BLaER1 (cell line): ENCODE measurements around the gene SLC8A2.

ENCODE experiments used
- H3K27ac ChIP-seq: shearing (Covaris generic); formaldehyde crosslinking; 2 replicates; pipeline ENCODE4 v1.8.1; 2022
- H3K27me3 ChIP-seq: shearing (Covaris generic); formaldehyde crosslinking; 2 replicates; pipeline ENCODE4 v1.8.1; 2022
- H3K36me3 ChIP-seq: shearing (Covaris generic); formaldehyde crosslinking; 2 replicates; pipeline ENCODE4 v1.8.1; 2022
- H3K4me1 ChIP-seq: shearing (Covaris generic); formaldehyde crosslinking; 2 replicates; pipeline ENCODE4 v1.8.1; 2022
- H3K4me2 ChIP-seq: shearing (Covaris generic); formaldehyde crosslinking; 2 replicates; pipeline ENCODE4 v1.8.1; 2022
- H3K4me3 ChIP-seq: shearing (Covaris generic); formaldehyde crosslinking; 2 replicates; pipeline ENCODE4 v1.8.1; 2022
- H3K9ac ChIP-seq: shearing (Covaris generic); formaldehyde crosslinking; 2 replicates; pipeline ENCODE4 v1.8.1; 2022
- H3K9me3 ChIP-seq: shearing (Covaris generic); formaldehyde crosslinking; 2 replicates; pipeline ENCODE4 v1.8.1; 2022
- H4K20me1 ChIP-seq: shearing (Covaris generic); formaldehyde crosslinking; 2 replicates; pipeline ENCODE4 v1.8.1; 2022
- Cebpa-rat ChIP-seq: shearing (Covaris generic); IDR thresholded peaks from 2 replicates; pipeline ENCODE4 v1.8.1; 2022

The SLC8A2 gene

DNA sequence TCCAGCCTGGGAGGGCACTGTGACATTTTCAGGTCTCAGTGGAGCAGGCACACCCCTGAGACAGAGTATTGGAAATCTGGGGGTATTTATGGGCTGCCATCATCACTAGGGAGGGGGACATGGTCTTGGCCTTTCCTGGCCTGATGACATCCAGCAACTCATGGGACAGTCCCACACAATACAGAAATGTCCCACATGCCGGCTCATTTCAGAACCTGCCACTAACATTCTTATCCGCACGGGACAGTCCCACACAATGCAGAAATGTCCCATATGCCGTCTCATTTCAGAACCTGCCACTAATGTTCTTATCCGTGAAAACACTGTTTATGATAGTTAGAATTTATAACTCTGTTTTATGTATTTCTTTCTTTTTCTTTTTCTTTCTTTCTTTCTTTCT is 9.8 kb downstream of the SLC8A2 start:
- no peaks in the 10 kb centered on the region for H4K20me1 ChIP-seq
- peaks cover 36% of the 10 kb centered on the region for H3K27me3 ChIP-seq
- H3K4me2 ChIP-seq, result no peak overlapping the region

DNA sequence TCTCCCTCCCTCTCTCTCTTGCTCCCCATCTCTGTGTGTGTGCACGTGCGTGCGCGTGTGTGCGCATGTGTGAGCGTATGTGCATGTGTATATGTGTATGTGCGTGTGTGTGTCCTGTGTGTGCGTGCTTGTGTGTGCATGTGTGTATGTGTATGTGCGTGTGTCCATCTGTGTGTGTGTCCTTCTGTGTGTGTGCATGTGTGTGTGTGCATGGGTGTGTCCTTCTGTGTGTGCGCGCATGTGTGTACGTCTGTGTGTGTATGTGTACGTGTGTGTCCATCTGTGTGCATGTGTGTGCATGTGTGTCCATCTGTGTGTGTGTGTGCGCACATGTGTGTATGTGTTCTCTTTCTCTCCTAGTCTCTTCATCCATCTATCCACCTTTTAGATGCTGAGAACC is 12.2 kb downstream of the SLC8A2 start:
- no peaks in the 10 kb centered on the region for H4K20me1 ChIP-seq
- H3K4me3 ChIP-seq, result no peak overlapping the region
- H3K9ac ChIP-seq, result no peak overlapping the region
- H3K4me2 ChIP-seq, result no peak overlapping the region
- no peak for TF ChIP-seq Cebpa-rat
- H3K27me3 ChIP-seq, result peaks cover 56% of the 10 kb centered on the region
- H3K36me3 ChIP-seq, result no peaks in the 10 kb centered on the region
- H3K27ac ChIP-seq, result no peak overlapping the region
- H3K4me1 ChIP-seq, result no peaks in the 10 kb centered on the region
- peaks cover 19% of the 10 kb centered on the region for H3K9me3 ChIP-seq

More for the DNA sequence above, 9.8 kb downstream of the SLC8A2 start:
- Histone ChIP-seq H3K9me3 (peaks cover 5% of the 10 kb centered on the region), H3K36me3 (no peaks in the 10 kb centered on the region), H3K9ac (no peak overlapping the region; the same call in 1 of the 2 replicates), H3K27ac (no peak overlapping the region), H3K4me3 (no peak overlapping the region), H3K4me1 (no peaks in the 10 kb centered on the region)
- TF ChIP-seq Cebpa-rat, result no peak

DNA sequence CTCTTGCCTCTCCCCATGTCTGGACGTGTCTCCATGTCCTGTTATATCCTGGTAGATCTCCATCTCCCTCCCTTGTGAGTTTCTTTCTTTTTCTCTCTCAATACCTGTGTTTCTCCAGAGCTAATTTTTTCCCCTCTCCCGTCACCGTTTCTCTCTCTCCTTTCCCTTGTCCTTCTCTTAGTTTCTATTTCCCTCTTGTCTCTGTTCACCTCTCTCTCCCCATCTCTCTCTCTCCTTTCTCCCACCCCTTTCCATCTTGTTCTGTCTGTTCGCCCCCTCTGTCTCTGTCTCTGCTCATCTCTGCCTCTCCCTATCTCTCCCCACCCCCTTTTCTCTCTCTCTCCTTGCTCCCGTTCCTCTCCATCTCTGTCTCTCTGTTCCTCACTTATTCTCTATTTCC is 13.0 kb downstream of the SLC8A2 start:
- no peak for TF ChIP-seq Cebpa-rat
- Histone ChIP-seq H3K9me3 (peaks cover 19% of the 10 kb centered on the region), H3K27me3 (peaks cover 61% of the 10 kb centered on the region)

DNA sequence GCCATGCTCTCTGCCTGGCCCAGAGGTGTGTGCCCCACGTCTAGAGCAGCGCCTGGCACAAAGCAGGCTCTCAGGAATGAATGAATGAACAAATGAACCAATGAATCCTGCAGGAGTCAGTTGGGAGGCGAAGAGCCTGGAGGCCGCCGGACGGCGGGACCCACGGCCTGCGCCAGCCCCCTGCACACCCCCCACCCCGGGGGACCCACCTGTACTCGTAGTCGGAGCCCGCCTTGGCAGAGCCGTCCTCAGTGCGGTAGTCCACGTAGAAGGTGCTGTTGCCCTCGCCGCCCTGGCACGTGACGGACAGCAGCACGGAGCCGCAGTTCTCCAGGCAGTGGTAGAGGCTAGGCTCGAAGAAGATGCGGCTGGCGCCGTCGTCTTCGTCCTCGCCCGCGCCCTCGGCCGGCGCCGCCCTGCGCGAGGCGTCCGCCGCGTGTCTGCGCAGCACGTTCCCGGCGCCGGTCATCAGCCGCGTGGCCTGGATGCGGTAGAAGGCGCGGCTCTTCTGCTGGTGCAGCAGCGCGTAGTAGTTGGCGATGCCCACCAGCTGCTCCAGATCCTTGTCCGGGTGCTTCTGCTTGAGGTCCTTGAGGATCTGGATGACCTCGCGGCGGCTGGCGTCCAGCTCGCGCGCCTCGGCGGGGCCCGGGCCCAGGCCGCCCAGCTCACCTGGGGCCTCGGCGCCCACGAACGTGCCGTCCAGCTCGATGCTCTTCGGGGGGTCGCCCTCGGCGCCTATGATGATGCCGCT is 14.8 kb downstream of the SLC8A2 start:
- Histone ChIP-seq H3K9ac (no peak overlapping the region), H3K27ac (no peak overlapping the region), H3K4me3 (no peak overlapping the region), H3K9me3 (peaks cover 19% of the 10 kb centered on the region), H3K4me1 (no peaks in the 10 kb centered on the region), H3K36me3 (no peaks in the 10 kb centered on the region), H3K27me3 (peaks cover 61% of the 10 kb centered on the region), H4K20me1 (no peaks in the 10 kb centered on the region; the same call in 1 of the 2 replicates), H3K4me2 (no peak overlapping the region)
- TF ChIP-seq Cebpa-rat, result no peak

More for the DNA sequence above, 13.0 kb downstream of the SLC8A2 start:
- Histone ChIP-seq H3K4me3 (no peak overlapping the region), H3K4me2 (no peak overlapping the region), H3K4me1 (no peaks in the 10 kb centered on the region), H3K27ac (no peak overlapping the region), H3K9ac (no peak overlapping the region), H4K20me1 (no peaks in the 10 kb centered on the region), H3K36me3 (no peaks in the 10 kb centered on the region)

DNA sequence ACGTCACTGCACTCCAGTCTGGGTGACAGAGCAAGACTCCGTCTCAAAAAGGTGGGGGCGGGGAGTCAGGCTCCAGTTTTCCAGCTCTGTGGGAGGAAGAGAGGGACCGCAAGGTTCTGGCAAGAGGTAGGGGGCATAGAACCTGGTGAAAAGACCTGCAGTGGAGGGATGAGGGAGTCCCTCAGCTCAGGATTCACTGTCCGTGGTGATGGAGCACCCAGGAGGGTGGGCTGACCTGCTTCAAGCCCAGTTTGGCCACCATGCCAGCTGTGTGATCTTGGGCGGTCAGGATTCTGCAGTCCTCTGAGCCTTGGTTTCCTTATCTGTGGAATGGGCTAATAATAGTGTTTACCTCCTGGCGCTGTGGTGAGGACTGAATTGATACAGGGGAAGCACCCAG is 21.2 kb downstream of the SLC8A2 start:
- Histone ChIP-seq H3K9me3 (peaks cover under 1% of the 10 kb centered on the region; the same call in 1 of the 2 replicates), H3K9ac (no peak overlapping the region), H3K4me1 (peaks cover 9% of the 10 kb centered on the region; the same call in 1 of the 2 replicates), H3K4me3 (no peak overlapping the region), H3K4me2 (no peak overlapping the region), H4K20me1 (peaks cover 20% of the 10 kb centered on the region; the same call in 1 of the 2 replicates), H3K36me3 (no peaks in the 10 kb centered on the region), H3K27ac (no peak overlapping the region), H3K27me3 (peaks cover 59% of the 10 kb centered on the region)
- no peak for TF ChIP-seq Cebpa-rat

DNA sequence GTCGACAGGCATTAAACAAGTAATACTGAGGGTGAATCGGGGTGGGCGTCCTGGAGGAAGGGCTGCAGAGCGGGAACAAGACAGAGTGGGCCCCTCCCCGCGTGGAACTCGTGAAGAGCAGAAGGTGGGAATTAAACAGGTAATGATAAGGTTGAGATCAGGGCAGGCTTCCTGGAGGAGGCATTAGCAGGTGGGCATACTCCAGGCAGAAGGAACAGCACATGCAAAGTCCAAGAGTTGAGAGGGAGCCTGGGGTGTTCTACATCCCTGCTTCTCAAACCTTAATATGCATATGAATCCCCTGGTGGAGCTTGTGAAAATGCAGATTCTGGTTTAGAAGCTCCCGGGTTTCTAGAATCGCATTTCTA is 23.3 kb downstream of the SLC8A2 start:
- no peak for TF ChIP-seq Cebpa-rat
- H3K9me3 ChIP-seq, result no peaks in the 10 kb centered on the region
- H3K27me3 ChIP-seq, result peaks cover 65% of the 10 kb centered on the region
- H3K36me3 ChIP-seq, result no peaks in the 10 kb centered on the region
- no peak overlapping the region for H3K9ac ChIP-seq
- no peak overlapping the region for H3K27ac ChIP-seq
- H3K4me3 ChIP-seq, result no peak overlapping the region
- H3K4me2 ChIP-seq, result no peak overlapping the region
- peaks cover 14% of the 10 kb centered on the region; the same call in 1 of the 2 replicates for H3K4me1 ChIP-seq
- peaks cover 29% of the 10 kb centered on the region; the same call in 1 of the 2 replicates for H4K20me1 ChIP-seq

DNA sequence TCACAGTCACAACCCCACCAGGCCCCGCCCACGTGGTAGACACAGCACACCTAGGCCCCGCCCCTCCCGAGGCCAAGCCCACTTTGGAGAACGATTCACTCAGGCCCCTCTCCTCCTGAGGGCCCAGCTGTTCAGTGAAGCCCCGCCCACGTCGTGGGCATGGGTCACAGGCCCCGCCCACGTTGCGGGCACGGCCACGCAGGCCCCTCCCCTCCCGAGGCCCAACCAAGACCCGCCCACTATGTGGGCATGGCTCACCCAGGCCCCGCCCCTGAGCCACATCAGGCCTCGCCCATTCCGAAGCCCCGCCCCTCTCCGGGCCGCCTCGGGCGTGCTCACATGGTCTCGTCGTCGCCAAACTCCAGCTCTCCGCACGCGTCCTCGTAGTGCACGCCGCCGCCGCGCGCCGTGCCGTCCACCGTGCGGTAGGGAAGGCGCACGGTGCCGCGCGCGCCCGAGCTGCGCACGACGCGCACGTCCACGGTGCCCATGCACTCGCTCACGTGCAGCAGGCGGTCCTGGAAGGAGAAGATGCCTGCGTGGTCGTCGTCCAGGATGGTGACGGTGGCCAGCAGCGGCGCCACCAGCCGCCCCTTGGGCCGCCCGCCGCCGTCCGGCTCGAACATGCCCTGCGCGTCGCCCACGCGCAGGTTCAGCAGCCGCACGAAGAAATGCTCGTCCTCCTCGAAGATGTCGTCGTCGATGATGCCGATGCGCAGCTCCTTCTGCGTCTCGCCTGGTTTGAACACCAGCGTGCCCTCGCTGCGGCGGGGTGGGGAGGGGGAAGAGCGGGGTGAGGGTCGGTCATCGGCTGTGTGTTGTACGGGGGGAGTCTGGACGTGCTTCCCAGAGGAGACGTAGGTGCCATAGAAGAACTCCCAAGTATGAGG is 24.0 kb downstream of the SLC8A2 start:
- no peak for TF ChIP-seq Cebpa-rat
- H3K27ac ChIP-seq, result no peak overlapping the region
- peaks cover 35% of the 10 kb centered on the region; the same call in 1 of the 2 replicates for H4K20me1 ChIP-seq
- H3K4me2 ChIP-seq, result no peak overlapping the region
- H3K4me1 ChIP-seq, result peaks cover 14% of the 10 kb centered on the region; the same call in 1 of the 2 replicates
- no peaks in the 10 kb centered on the region for H3K36me3 ChIP-seq
- H3K4me3 ChIP-seq, result no peak overlapping the region
- H3K9ac ChIP-seq, result no peak overlapping the region
- H3K27me3 ChIP-seq, result peaks cover 72% of the 10 kb centered on the region
- H3K9me3 ChIP-seq, result no peaks in the 10 kb centered on the region

DNA sequence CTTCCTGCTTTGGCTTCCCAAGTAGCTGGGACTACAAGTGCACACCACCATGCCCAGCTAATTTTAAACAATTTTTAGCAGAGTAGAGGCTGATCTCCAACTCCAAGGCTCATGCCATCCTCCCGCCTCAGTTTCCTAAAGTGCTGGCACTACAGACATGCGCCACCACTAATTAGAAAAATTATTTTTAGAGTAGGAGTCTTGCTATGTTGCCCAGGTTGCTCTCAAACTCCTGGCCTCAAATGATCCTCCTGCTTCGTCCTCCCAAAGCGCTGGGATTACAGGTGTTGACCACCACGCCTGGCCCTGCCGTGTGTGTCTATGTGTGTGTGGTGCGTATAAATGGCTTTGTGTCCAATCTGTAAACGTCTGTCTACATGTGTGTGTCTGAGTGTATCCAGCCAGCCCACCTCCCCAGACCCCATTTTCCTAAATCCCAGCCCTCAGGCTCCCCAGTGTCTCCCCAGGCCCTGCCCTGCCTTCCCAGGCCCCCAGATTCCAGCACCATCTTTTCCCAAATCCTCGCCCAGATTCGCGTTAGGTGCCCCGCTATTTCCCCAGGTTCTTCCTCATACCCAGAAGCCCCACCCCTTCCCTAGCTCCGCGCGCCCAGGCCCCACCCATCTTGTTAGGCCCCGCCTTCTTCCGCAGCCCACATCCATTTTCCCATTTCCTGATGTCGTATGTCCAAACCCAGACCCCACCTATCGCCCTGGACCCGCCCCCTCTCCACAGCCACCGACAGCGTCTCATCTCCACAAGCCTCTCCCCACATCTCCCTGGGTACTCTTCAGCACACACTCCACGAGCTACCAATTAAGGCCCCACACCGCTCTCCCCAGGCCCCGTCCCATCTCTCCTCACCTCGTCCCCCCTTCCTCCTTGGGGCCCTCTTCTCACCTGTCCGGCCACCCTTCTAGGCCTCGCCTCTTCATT is 24.9 kb downstream of the SLC8A2 start:
- no peak overlapping the region for H3K27ac ChIP-seq
- peaks cover 14% of the 10 kb centered on the region; the same call in 1 of the 2 replicates for H3K4me1 ChIP-seq
- H3K4me2 ChIP-seq, result peak overlapping the region; percentile 59; the same call in 1 of the 2 replicates
- peaks cover 80% of the 10 kb centered on the region for H3K27me3 ChIP-seq
- H3K36me3 ChIP-seq, result no peaks in the 10 kb centered on the region
- TF ChIP-seq Cebpa-rat, result no peak
- no peak overlapping the region for H3K4me3 ChIP-seq
- no peak overlapping the region for H3K9ac ChIP-seq
- no peaks in the 10 kb centered on the region for H3K9me3 ChIP-seq
- H4K20me1 ChIP-seq, result peaks cover 45% of the 10 kb centered on the region; the same call in 1 of the 2 replicates

DNA sequence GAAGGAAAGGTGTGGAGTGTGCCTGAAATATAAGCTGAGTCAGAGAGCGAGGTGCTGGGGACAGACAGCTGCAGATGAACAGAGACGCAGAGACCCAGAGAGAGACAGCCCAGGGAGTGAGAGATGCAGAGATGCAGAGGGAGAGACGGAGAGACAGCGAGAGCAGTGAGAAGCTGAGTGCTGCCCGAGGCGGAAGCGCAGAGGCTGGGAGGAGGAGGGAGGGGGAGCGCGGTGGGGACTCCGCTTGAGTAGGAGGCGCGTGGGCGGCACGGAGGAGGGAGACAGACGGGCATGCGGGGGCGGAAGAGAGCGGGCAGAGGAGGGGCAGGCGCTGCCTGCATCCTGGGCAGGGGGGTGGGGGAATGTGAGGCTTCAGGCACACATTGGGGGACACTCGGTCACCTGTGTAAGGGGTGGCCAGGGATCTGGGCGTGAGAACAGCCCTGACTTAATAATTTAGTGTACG is 25.7 kb downstream of the SLC8A2 start:
- Histone ChIP-seq H3K27ac (no peak overlapping the region), H3K4me2 (peak overlapping the region; percentile 59), H4K20me1 (peaks cover 50% of the 10 kb centered on the region; the same call in 1 of the 2 replicates), H3K4me1 (peaks cover 14% of the 10 kb centered on the region; the same call in 1 of the 2 replicates), H3K27me3 (peaks cover 84% of the 10 kb centered on the region), H3K4me3 (no peak overlapping the region), H3K36me3 (no peaks in the 10 kb centered on the region), H3K9ac (no peak overlapping the region), H3K9me3 (no peaks in the 10 kb centered on the region)
- TF ChIP-seq Cebpa-rat, result no peak
